SH-SY5Y (cell line): ENCODE data around the gene WWOX.

Experiments
- GATA2 ChIP-seq: IDR thresholded peaks from 2 replicates; pipeline ENCODE4 v1.6.1; 2011; ENCODE audit warnings: mild to moderate bottlenecking, low read depth, low read length
- GATA3 ChIP-seq: IDR thresholded peaks from 2 replicates; pipeline ENCODE4 v1.6.1; 2011; ENCODE audit warnings: low read depth, mild to moderate bottlenecking, low read length, moderate library complexity

The WWOX gene

GRCh38 chr16:78972006-78972405 lies 872.6 kb downstream of the WWOX start:
- TF ChIP-seq GATA3, result no peak
- TF ChIP-seq GATA2, result no peak

DNA sequence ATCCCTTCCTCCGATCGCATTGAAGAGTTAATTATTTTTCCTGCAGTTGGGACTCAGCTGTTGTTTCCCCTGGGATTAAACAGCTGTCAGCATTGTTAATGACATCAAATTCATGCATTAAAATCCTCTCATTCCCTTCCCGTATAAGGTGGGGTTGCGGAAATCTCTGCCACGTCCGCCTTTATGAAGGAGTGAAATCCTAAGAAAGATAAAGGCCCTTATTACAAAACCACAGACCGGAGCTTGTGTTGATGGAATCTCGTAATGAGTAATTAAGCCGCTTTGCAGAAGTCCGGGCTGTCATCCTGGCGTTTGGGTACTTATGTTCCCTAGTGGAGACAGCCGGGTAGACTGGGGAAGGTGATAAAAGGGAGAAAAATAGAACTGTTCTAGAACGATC lies 873.5 kb downstream of the WWOX start:
- TF ChIP-seq GATA3, result no peak
- TF ChIP-seq GATA2, result no peak

DNA sequence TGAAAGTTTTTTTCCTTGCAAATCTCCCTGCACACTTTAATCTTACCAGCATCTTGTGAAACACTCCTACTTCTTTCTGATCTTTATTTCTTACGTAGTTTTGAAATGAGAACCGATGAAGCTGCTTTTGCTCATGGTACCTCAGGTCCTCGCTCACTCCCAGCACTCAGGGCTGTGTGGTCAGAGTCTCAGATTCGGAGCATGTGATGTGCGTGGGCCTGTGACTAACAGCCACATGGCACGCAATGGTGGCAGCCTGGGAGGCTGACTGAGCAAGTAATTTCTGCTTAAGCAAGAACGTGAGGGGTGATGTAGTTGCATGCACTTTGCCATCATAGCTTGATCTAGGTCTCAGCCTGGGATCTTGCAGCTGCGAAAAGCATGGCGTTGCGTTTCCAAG lies 876.8 kb downstream of the WWOX start:
- TF ChIP-seq GATA3 (no peak), GATA2 (no peak)

DNA sequence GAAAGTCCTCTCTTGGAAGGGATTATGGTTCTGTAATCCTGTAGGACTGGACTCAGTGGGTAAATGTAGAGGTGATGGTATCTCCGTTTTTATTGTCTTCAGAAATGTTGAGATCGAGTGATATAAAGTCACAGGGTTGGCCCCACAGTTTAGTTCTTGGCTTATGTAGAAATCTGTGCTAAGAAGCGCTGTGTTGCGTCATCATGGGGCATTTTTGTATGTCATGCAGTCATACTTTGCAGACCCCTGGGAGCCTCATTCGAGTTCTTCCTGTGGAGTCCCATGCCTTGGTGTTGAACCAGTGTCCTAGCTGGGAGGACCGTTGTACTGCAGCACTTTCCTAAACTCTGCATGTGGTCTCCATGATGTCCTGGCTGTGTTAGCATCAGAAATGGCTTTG lies 881.4 kb downstream of the WWOX start:
- no peak for TF ChIP-seq GATA3
- TF ChIP-seq GATA2, result no peak

DNA sequence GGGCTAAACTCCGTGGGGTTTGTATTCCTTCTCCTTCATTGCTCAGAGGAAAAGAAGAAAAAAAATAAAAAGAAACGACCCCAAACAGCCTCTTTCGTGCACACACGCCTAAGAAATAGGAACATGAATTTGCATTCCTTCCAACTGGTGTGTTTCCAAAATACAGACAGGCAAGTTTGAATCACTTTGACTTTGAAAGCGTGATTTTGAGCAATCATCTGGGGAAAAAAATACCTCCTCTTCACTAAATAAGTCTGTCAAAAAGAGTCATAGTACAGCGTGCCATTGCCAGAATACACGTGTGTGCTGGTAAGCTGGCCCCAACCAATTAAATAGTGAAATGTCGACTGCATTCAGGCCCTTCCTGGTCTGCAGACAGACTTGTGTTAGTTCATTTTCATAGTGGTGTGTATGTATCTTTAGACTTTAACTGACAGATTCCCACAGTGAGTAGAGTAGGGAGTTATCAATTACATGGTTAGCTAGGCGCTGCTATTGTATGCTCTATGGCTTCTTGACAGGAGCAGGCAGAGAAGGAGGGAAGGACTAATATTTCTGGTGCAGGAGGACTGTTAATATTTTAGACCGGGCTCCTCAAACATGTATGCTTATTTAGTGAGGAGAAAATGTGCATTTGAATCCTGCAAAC lies 882.8 kb downstream of the WWOX start:
- no peak for TF ChIP-seq GATA3
- no peak for TF ChIP-seq GATA2

DNA sequence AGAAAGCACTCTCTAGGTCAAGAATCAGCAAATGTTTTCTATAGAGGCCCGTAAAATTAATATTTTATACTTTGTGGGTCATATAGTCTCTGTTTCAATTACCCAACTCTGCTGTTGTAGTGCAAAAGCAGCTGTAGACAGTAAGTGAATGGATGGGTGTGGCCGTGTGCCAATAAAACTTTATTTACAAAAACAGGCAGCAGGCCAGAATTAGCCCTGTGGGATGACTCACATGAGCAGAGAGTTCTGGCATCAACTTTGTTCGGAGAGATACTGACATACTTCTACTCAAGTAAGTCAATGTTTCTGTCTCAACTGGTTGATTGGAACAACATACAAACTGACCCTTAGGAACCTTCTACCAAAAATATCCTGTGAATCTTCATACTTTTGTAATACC lies 884.9 kb downstream of the WWOX start:
- no peak for TF ChIP-seq GATA2
- no peak for TF ChIP-seq GATA3

GRCh38 chr16:78984887-78985464 lies 885.5 kb downstream of the WWOX start:
- TF ChIP-seq GATA3, result peak; percentile 43; the same call in 1 of the 2 replicates
- TF ChIP-seq GATA2, result peak; percentile 84

- TF ChIP-seq GATA2, result no peak
- no peak for TF ChIP-seq GATA3
These were observed 886.5 kb downstream of the WWOX start for GRCh38 chr16:78985716-78986605.

DNA sequence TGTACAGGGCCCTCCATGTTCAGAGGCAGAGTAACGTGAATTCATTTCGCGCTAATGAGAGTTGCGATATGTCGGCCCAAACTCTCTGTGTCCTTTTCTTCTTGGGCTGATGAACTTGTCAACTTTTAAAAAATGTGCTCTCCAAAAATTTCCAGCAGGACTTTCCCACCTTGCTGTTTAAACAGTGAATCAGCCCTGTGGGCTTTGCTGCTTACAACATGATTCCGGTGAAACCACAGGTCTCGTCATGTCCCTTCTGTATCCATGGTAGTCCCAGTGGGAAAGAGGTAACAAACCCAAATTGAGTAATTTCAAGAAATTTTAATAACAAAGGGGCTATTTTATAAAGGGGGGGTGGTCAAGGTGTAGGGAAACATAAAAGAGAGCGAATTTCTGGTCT lies 888.2 kb downstream of the WWOX start:
- TF ChIP-seq GATA2, result no peak
- no peak for TF ChIP-seq GATA3

GRCh38 chr16:78988361-78988969 lies 889.0 kb downstream of the WWOX start:
- TF ChIP-seq GATA3 (no peak), GATA2 (no peak)

DNA sequence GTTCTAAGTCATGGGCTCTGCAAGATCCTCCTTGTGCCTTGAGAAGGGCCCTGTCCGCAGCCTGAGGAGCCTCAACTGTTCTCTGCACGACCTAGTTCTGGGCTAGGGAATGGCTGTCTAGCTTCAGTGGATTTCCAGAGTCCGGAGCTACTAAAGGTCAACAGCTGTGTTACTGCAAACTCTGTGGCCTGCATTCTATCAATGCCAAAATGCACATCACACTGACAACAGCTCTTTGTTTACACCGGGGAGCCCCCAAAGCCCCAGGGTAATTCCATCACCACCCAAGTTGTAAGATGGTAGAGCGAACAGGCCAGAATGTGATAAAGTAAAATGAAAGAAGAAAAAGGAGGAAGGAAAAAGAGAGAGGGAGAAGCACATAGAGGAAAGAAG lies 890.9 kb downstream of the WWOX start:
- TF ChIP-seq GATA2, result no peak
- no peak for TF ChIP-seq GATA3

GRCh38 chr16:78992001-78992400 lies 892.5 kb downstream of the WWOX start:
- TF ChIP-seq GATA3, result no peak
- no peak for TF ChIP-seq GATA2

DNA sequence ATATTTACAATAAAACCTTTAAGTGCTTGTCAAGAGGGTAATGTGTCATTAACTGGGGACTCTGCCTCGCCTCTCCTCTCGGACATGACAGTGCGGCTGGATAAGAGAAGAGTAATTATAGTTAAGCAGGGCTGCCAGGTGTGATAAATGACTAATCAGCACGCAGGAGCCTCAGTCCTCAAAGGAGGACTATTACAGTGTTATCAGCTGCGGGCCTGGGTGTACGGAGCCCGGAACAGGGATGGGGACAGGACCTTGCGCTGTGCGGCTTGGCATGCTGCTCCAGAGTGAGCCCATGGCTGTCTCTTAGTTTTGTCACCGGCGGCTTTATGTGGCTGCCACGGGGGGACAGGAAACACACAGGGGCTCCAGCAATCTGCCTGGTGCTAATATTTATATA lies 893.9 kb downstream of the WWOX start:
- TF ChIP-seq GATA2 (no peak), GATA3 (no peak)

- TF ChIP-seq GATA3 (no peak), GATA2 (no peak)
These were observed 894.8 kb downstream of the WWOX start for GRCh38 chr16:78994135-78994745.

GRCh38 chr16:78995441-78995840 lies 896.0 kb downstream of the WWOX start:
- TF ChIP-seq GATA3 (no peak), GATA2 (no peak)
